ENCODE measurements around the gene CTNND2.

Gene CTNND2

GRCh38 chr5:11390291-11390767 lies 513.9 kb downstream of the CTNND2 start:
- H3K4me2 ChIP-seq (ENCODE audit: low read length), result no peak overlapping the region
- no peak overlapping the region for H3K27ac ChIP-seq (ENCODE audit: low read depth, low read length)
- no peak for TF ChIP-seq CTCF (IDR thresholded peaks at IDR 0.05; ENCODE audit: low read depth, low read length, poor library complexity, severe bottlenecking)
- no peak for TF ChIP-seq EZH2phosphoT487 (IDR thresholded peaks at IDR 0.05; ENCODE audit: borderline replicate concordance, low read length)
- H4K20me1 ChIP-seq (ENCODE audit: control insufficient read depth, insufficient read depth, low read depth, low read length), result no peaks in the 10 kb centered on the region
- H3K4me3 ChIP-seq (ENCODE audit: low read length), result no peak overlapping the region
- H3K9me3 ChIP-seq (ENCODE audit: control insufficient read depth, insufficient read depth, low read length), result no peaks in the 10 kb centered on the region
- no peaks in the 10 kb centered on the region for H3K9me2 ChIP-seq (replicated peaks; ENCODE audit: control insufficient read depth, low read length)
- no peaks in the 10 kb centered on the region for H3K36me3 ChIP-seq (ENCODE audit: control insufficient read depth, low read length)
- H3K27me3 ChIP-seq (ENCODE audit: control insufficient read depth, low read length), result no peaks in the 10 kb centered on the region
- no peaks in the 10 kb centered on the region for H3K79me2 ChIP-seq (ENCODE audit: control insufficient read depth, low read length)
- no peaks in the 10 kb centered on the region for H3K4me1 ChIP-seq (ENCODE audit: control insufficient read depth, low read length)
- H3F3A ChIP-seq (ENCODE audit: control insufficient read depth, insufficient read depth), result no peaks in the 10 kb centered on the region

- no peaks in the 10 kb centered on the region for H4K20me1 ChIP-seq (ENCODE audit: control insufficient read depth, insufficient read depth, low read depth, low read length)
- no peaks in the 10 kb centered on the region for H3F3A ChIP-seq (ENCODE audit: control insufficient read depth, insufficient read depth)
- no peaks in the 10 kb centered on the region for H3K4me1 ChIP-seq (ENCODE audit: control insufficient read depth, low read length)
- no peak for TF ChIP-seq CTCF (IDR thresholded peaks at IDR 0.05; ENCODE audit: low read depth, low read length, poor library complexity, severe bottlenecking)
- TF ChIP-seq EZH2phosphoT487 (IDR thresholded peaks at IDR 0.05; ENCODE audit: borderline replicate concordance, low read length), result no peak
- no peaks in the 10 kb centered on the region for H3K27me3 ChIP-seq (ENCODE audit: control insufficient read depth, low read length)
- no peak overlapping the region for H3K27ac ChIP-seq (ENCODE audit: low read depth, low read length)
- H3K9me3 ChIP-seq (ENCODE audit: control insufficient read depth, insufficient read depth, low read length), result no peaks in the 10 kb centered on the region
- H3K4me3 ChIP-seq (ENCODE audit: low read length), result no peak overlapping the region
- no peaks in the 10 kb centered on the region for H3K9me2 ChIP-seq (replicated peaks; ENCODE audit: control insufficient read depth, low read length)
- H3K4me2 ChIP-seq (ENCODE audit: low read length), result no peak overlapping the region
- H3K79me2 ChIP-seq (ENCODE audit: control insufficient read depth, low read length), result no peaks in the 10 kb centered on the region
- H3K36me3 ChIP-seq (ENCODE audit: control insufficient read depth, low read length), result no peaks in the 10 kb centered on the region
Observed at GRCh38 chr5:11387382-11387781, 516.9 kb downstream of the CTNND2 start.

- Histone ChIP-seq H3F3A (ENCODE audit: control insufficient read depth, insufficient read depth) (no peaks in the 10 kb centered on the region), H3K4me1 (ENCODE audit: control insufficient read depth, low read length) (no peaks in the 10 kb centered on the region), H3K36me3 (ENCODE audit: control insufficient read depth, low read length) (no peaks in the 10 kb centered on the region), H4K20me1 (ENCODE audit: control insufficient read depth, insufficient read depth, low read depth, low read length) (no peaks in the 10 kb centered on the region), H3K9me2 (replicated peaks; ENCODE audit: control insufficient read depth, low read length) (no peaks in the 10 kb centered on the region), H3K4me3 (ENCODE audit: low read length) (no peak overlapping the region), H3K27ac (ENCODE audit: low read depth, low read length) (no peak overlapping the region), H3K79me2 (ENCODE audit: control insufficient read depth, low read length) (no peaks in the 10 kb centered on the region), H3K4me2 (ENCODE audit: low read length) (no peak overlapping the region), H3K27me3 (ENCODE audit: control insufficient read depth, low read length) (no peaks in the 10 kb centered on the region), H3K9me3 (ENCODE audit: control insufficient read depth, insufficient read depth, low read length) (no peaks in the 10 kb centered on the region)
- TF ChIP-seq EZH2phosphoT487 (IDR thresholded peaks at IDR 0.05; ENCODE audit: borderline replicate concordance, low read length) (no peak), CTCF (IDR thresholded peaks at IDR 0.05; ENCODE audit: low read depth, low read length, poor library complexity, severe bottlenecking) (no peak)
Observed at GRCh38 chr5:11386398-11386797, 517.8 kb downstream of the CTNND2 start.

All from DOHH2 (cell line).